ENCODE results near the gene RRP8.

GRCh38 chr11:6632116-6633073, 29.0 kb upstream of the RRP8 start:
- TF ChIP-seq, protein P1, sequence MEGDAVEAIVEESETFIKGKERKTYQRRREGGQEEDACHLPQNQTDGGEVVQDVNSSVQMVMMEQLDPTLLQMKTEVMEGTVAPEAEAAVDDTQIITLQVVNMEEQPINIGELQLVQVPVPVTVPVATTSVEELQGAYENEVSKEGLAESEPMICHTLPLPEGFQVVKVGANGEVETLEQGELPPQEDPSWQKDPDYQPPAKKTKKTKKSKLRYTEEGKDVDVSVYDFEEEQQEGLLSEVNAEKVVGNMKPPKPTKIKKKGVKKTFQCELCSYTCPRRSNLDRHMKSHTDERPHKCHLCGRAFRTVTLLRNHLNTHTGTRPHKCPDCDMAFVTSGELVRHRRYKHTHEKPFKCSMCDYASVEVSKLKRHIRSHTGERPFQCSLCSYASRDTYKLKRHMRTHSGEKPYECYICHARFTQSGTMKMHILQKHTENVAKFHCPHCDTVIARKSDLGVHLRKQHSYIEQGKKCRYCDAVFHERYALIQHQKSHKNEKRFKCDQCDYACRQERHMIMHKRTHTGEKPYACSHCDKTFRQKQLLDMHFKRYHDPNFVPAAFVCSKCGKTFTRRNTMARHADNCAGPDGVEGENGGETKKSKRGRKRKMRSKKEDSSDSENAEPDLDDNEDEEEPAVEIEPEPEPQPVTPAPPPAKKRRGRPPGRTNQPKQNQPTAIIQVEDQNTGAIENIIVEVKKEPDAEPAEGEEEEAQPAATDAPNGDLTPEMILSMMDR (IDR thresholded peaks at IDR 0.05) = no peak
- TF ChIP-seq POLR2AphosphoS5 (IDR thresholded peaks at IDR 0.05) = no peak

All from sigmoid colon (tissue), 4 donors.